Endothelial cell (in vitro differentiated cells): ENCODE measurements around the gene CYB561. TPM values are rescaled to one million over a fixed set of nuclear protein-coding genes. Genes with fewer than 3 reads are reported as not detected.
A peak's percentile ranks its signal among the peaks of the same experiment; 100 is the strongest.

Experiments used
- DNase-seq: peaks from one replicate; pipeline ENCODE4 v3.0.0; 2021; ENCODE audit warnings: low spot score
- H3K27ac Mint-ChIP-seq: one replicate; pipeline ENCODE4 v1.8.0; 2021; ENCODE audit warnings: mixed read lengths, inconsistent platforms; ENCODE audit not compliant: unreplicated experiment
- H3K27me3 Mint-ChIP-seq: one replicate; pipeline ENCODE4 v1.8.0; 2021; ENCODE audit warnings: mild to moderate bottlenecking, moderate library complexity, mixed read lengths, inconsistent platforms; ENCODE audit not compliant: unreplicated experiment
- H3K36me3 Mint-ChIP-seq: one replicate; pipeline ENCODE4 v1.8.0; 2021; ENCODE audit warnings: mild to moderate bottlenecking, low read depth, mixed read lengths, inconsistent platforms; ENCODE audit not compliant: unreplicated experiment
- H3K4me1 Mint-ChIP-seq: one replicate; pipeline ENCODE4 v1.8.0; 2021; ENCODE audit warnings: mild to moderate bottlenecking, mixed read lengths, inconsistent platforms; ENCODE audit not compliant: unreplicated experiment
- H3K4me3 Mint-ChIP-seq: one replicate; pipeline ENCODE4 v1.8.0; 2021; ENCODE audit warnings: mild to moderate bottlenecking, mixed read lengths, inconsistent platforms; ENCODE audit not compliant: unreplicated experiment
- H3K9me3 Mint-ChIP-seq: one replicate; pipeline ENCODE4 v1.8.0; 2021; ENCODE audit warnings: mixed read lengths, inconsistent platforms; ENCODE audit not compliant: unreplicated experiment
- CTCF ChIP-seq: fragments of 200-600 bp; sonication (generic); IDR thresholded peaks from one replicate; pipeline ENCODE4 v1.5.0; 2021; ENCODE audit warnings: antibody characterized with exemption; ENCODE audit not compliant: unreplicated experiment
- total RNA-seq: library from RNA; stranded (reverse); fragmentation: NEBNext Ultra II Directional; extraction: Animal tissue kit (Norgen Biotek cat#: 25700); gene quantifications from one replicate; pipeline ENCODE4 v1.2.1, GENCODE V29; 2021; ENCODE audit not compliant: unreplicated experiment

CYB561 gene
- total RNA-seq, 1 donor from 2014 or later = 57.3 TPM

- H3K27ac Mint-ChIP-seq = no peak overlapping the region
- H3K36me3 Mint-ChIP-seq = peaks cover 27% of the 10 kb centered on the region
- H3K4me1 Mint-ChIP-seq = peaks cover 24% of the 10 kb centered on the region
- H3K4me3 Mint-ChIP-seq = no peak overlapping the region
- peaks cover 2% of the 10 kb centered on the region for H3K27me3 Mint-ChIP-seq
- H3K9me3 Mint-ChIP-seq = no peaks in the 10 kb centered on the region
- TF ChIP-seq CTCF = no peak
- DNase-seq = no peak
Observed at GRCh38 chr17:63402431-63403212, 43.5 kb downstream of the CYB561 start.

GRCh38 chr17:63399856-63400255 lies 46.2 kb downstream of the CYB561 start:
- Mint-ChIP-seq H3K4me3 (no peak overlapping the region), H3K36me3 (peaks cover 29% of the 10 kb centered on the region), H3K9me3 (no peaks in the 10 kb centered on the region), H3K27ac (peak overlapping the region; percentile 81), H3K27me3 (peaks cover 2% of the 10 kb centered on the region), H3K4me1 (peaks cover 24% of the 10 kb centered on the region)
- DNase-seq = peak; percentile 30
- no peak for TF ChIP-seq CTCF

- Mint-ChIP-seq H3K9me3 (no peaks in the 10 kb centered on the region), H3K27me3 (peaks cover 2% of the 10 kb centered on the region), H3K4me3 (no peak overlapping the region), H3K36me3 (peaks cover 32% of the 10 kb centered on the region), H3K4me1 (peaks cover 24% of the 10 kb centered on the region), H3K27ac (peak overlapping the region; percentile 28)
- no peak for DNase-seq
- TF ChIP-seq CTCF = no peak
Observed at GRCh38 chr17:63399316-63399715, 46.8 kb downstream of the CYB561 start.

- no peak for DNase-seq
- H3K9me3 Mint-ChIP-seq = no peaks in the 10 kb centered on the region
- peaks cover 2% of the 10 kb centered on the region for H3K27me3 Mint-ChIP-seq
- TF ChIP-seq CTCF = no peak
- peaks cover 36% of the 10 kb centered on the region for H3K36me3 Mint-ChIP-seq
- peak overlapping the region; percentile 55 for H3K27ac Mint-ChIP-seq
- no peak overlapping the region for H3K4me3 Mint-ChIP-seq
- peaks cover 24% of the 10 kb centered on the region for H3K4me1 Mint-ChIP-seq
Observed at GRCh38 chr17:63398680-63399079, 47.4 kb downstream of the CYB561 start.

- no peak overlapping the region for H3K27ac Mint-ChIP-seq
- H3K4me3 Mint-ChIP-seq = peak overlapping the region; percentile 33
- peaks cover 16% of the 10 kb centered on the region for H3K4me1 Mint-ChIP-seq
- no peaks in the 10 kb centered on the region for H3K9me3 Mint-ChIP-seq
- TF ChIP-seq CTCF = no peak
- no peak for DNase-seq
- H3K36me3 Mint-ChIP-seq = peaks cover 41% of the 10 kb centered on the region
- H3K27me3 Mint-ChIP-seq = peaks cover 2% of the 10 kb centered on the region
Observed at GRCh38 chr17:63395075-63395805, 50.9 kb downstream of the CYB561 start.
